ENCODE data around the gene ZNF486. TPM values are rescaled to one million over a fixed set of nuclear protein-coding genes. Genes with fewer than 3 reads are reported as not detected.
"Not testable (repeated sequence)": the region's sequence is repeated elsewhere in the genome, so short reads cannot be mapped to it uniquely, and the experiment has no call there.

The ZNF486 gene
- total and polyA plus RNA-seq, 2 donors (not counting 1 experiment from before 2014, with no cell fraction given) = 5.3 to 16.6 TPM

- Histone ChIP-seq H4K20me1 (ENCODE audit: control insufficient read depth, insufficient read depth, low read length, poor library complexity, severe bottlenecking) (peaks cover 7% of the 10 kb centered on the region), H2AFZ (ENCODE audit: insufficient read depth, low read depth, low read length, poor library complexity, severe bottlenecking) (no peak overlapping the region), H3K27ac (ENCODE audit: low read length in 2 of 2) (no peak overlapping the region), H3K4me1 (ENCODE audit: control insufficient read depth in 2 of 2, insufficient read depth in 2 of 2, low read length in 2 of 2) (peaks cover 4 to 12% of the 10 kb centered on the region in 2 donors), H3K9ac (ENCODE audit: low read length) (no peak overlapping the region), H3K79me2 (ENCODE audit: control insufficient read depth, insufficient read depth, low read length) (peaks cover 73% of the 10 kb centered on the region), H3K9me3 (ENCODE audit: control extremely low read depth in 1 of 3, control insufficient read depth in 2 of 3, insufficient read depth in 1 of 3, low read length in 2 of 3) (peaks cover 0 to 43% (median 8%) of the 10 kb centered on the region in 3 donors), H3K4me2 (replicated peaks; ENCODE audit: low read depth, low read length, poor library complexity, severe bottlenecking) (no peak overlapping the region), H3K36me3 (replicated peaks in 1 of 2; ENCODE audit: control extremely low read depth in 1 of 2, control insufficient read depth in 1 of 2, extremely low read depth in 1 of 2, insufficient read depth in 2 of 2, low read length in 1 of 2) (peaks cover 5 to 27% of the 10 kb centered on the region in 2 experiments), H3K4me3 (ENCODE audit: control extremely low read depth in 1 of 5, extremely low read depth in 1 of 5, insufficient read depth in 1 of 5, low read depth in 2 of 5, low read length in 4 of 5) (no peak overlapping the region), H3K27me3 (replicated peaks in 1 of 4; ENCODE audit: control extremely low read depth in 1 of 4, control insufficient read depth in 3 of 4, insufficient read depth in 4 of 4, low read length in 3 of 4) (no peaks in the 10 kb centered on the region)
- ChIA-PET CTCF (interaction anchor here (0.9 kb wide), 1 partner anchor 62 kb away, joined by 3 read pairs; no protein-coding TSS in a partner anchor), POLR2A (no interaction called here)
- no peak overlapping the region for H3K4me3 Mint-ChIP-seq
- WGBS (ENCODE audit: insufficient coverage) = 95% methylated on average over 3 of the region's 3 CpGs
- ATAC-seq (ENCODE audit: low read depth) = no peak
- no peak for DNase-seq
- intact Hi-C loops (cut with micrococcal nuclease) = no loop called here
- H3K27ac Mint-ChIP-seq = peak overlapping the region; percentile 70
- H3K9me3 Mint-ChIP-seq (ENCODE audit: insufficient read depth) = peaks cover 4% of the 10 kb centered on the region
- no peak for TF ChIP-seq EZH2 (IDR thresholded peaks at IDR 0.05; ENCODE audit: borderline replicate concordance, insufficient read depth, low read depth, low read length, poor library complexity, severe bottlenecking)
- TF ChIP-seq CTCF (IDR thresholded peaks at IDR 0.05) = no peak
- peaks cover 35% of the 10 kb centered on the region for H3K4me1 Mint-ChIP-seq
- H3K27me3 Mint-ChIP-seq = no peaks in the 10 kb centered on the region
These were observed 4.3 kb downstream of the ZNF486 start for GRCh38 chr19:20171285-20171684.

GRCh38 chr19:20175848-20176247, 8.8 kb downstream of the ZNF486 start:
- H4K20me1 ChIP-seq (ENCODE audit: control insufficient read depth, insufficient read depth, low read length, poor library complexity, severe bottlenecking); POLR2A ChIA-PET; H3K27me3 Mint-ChIP-seq; H3K4me3 ChIP-seq (ENCODE audit: control extremely low read depth in 1 of 5, extremely low read depth in 1 of 5, insufficient read depth in 1 of 5, low read depth in 2 of 5, low read length in 4 of 5); H3K27me3 ChIP-seq (replicated peaks in 1 of 4; ENCODE audit: control extremely low read depth in 1 of 4, control insufficient read depth in 3 of 4, insufficient read depth in 4 of 4, low read length in 3 of 4); H3K4me1 ChIP-seq (ENCODE audit: control insufficient read depth in 2 of 2, insufficient read depth in 2 of 2, low read length in 2 of 2); H3K27ac Mint-ChIP-seq; H3K27ac ChIP-seq (ENCODE audit: low read length in 2 of 2); DNase-seq; H2AFZ ChIP-seq (ENCODE audit: insufficient read depth, low read depth, low read length, poor library complexity, severe bottlenecking); H3K4me2 ChIP-seq (replicated peaks; ENCODE audit: low read depth, low read length, poor library complexity, severe bottlenecking); H3K9ac ChIP-seq (ENCODE audit: low read length); intact Hi-C loops (cut with micrococcal nuclease); H3K4me3 Mint-ChIP-seq; H3K9me3 Mint-ChIP-seq (ENCODE audit: insufficient read depth); CTCF ChIA-PET; ATAC-seq (ENCODE audit: low read depth): not testable (repeated sequence)
- Histone ChIP-seq H3K9me3 (ENCODE audit: control extremely low read depth in 1 of 3, control insufficient read depth in 2 of 3, insufficient read depth in 1 of 3, low read length in 2 of 3) (peaks cover 0 to 35% (median 7%) of the 10 kb centered on the region in 3 donors), H3K36me3 (replicated peaks in 1 of 2; ENCODE audit: control extremely low read depth in 1 of 2, control insufficient read depth in 1 of 2, extremely low read depth in 1 of 2, insufficient read depth in 2 of 2, low read length in 1 of 2) (peaks cover 4 to 24% of the 10 kb centered on the region in 2 experiments), H3K79me2 (ENCODE audit: control insufficient read depth, insufficient read depth, low read length) (peaks cover 40% of the 10 kb centered on the region)
- peaks cover 17% of the 10 kb centered on the region for H3K4me1 Mint-ChIP-seq
- WGBS (ENCODE audit: insufficient coverage) = 99% methylated on average over 13 of the region's 28 CpGs

- H3K36me3 ChIP-seq (replicated peaks in 1 of 2; ENCODE audit: control extremely low read depth in 1 of 2, control insufficient read depth in 1 of 2, extremely low read depth in 1 of 2, insufficient read depth in 2 of 2, low read length in 1 of 2); CTCF ChIA-PET; DNase-seq; H3K27ac Mint-ChIP-seq; H3K27me3 Mint-ChIP-seq; POLR2A ChIA-PET; H3K79me2 ChIP-seq (ENCODE audit: control insufficient read depth, insufficient read depth, low read length); H3K9ac ChIP-seq (ENCODE audit: low read length); H3K27me3 ChIP-seq (replicated peaks in 1 of 4; ENCODE audit: control extremely low read depth in 1 of 4, control insufficient read depth in 3 of 4, insufficient read depth in 4 of 4, low read length in 3 of 4); H3K4me3 Mint-ChIP-seq; ATAC-seq (ENCODE audit: low read depth); H3K4me2 ChIP-seq (replicated peaks; ENCODE audit: low read depth, low read length, poor library complexity, severe bottlenecking); H3K4me3 ChIP-seq (ENCODE audit: control extremely low read depth in 1 of 5, extremely low read depth in 1 of 5, insufficient read depth in 1 of 5, low read depth in 2 of 5, low read length in 4 of 5); H3K4me1 ChIP-seq (ENCODE audit: control insufficient read depth in 2 of 2, insufficient read depth in 2 of 2, low read length in 2 of 2); H2AFZ ChIP-seq (ENCODE audit: insufficient read depth, low read depth, low read length, poor library complexity, severe bottlenecking); H3K9me3 Mint-ChIP-seq (ENCODE audit: insufficient read depth); H4K20me1 ChIP-seq (ENCODE audit: control insufficient read depth, insufficient read depth, low read length, poor library complexity, severe bottlenecking); H3K27ac ChIP-seq (ENCODE audit: low read length in 2 of 2); intact Hi-C loops (cut with micrococcal nuclease): not testable (repeated sequence)
- peaks cover 0 to 29% (median 0%) of the 10 kb centered on the region in 3 donors for H3K9me3 ChIP-seq (ENCODE audit: control extremely low read depth in 1 of 3, control insufficient read depth in 2 of 3, insufficient read depth in 1 of 3, low read length in 2 of 3)
- peaks cover 12% of the 10 kb centered on the region for H3K4me1 Mint-ChIP-seq
These were observed 12.9 kb downstream of the ZNF486 start for GRCh38 chr19:20179956-20180355.

Measured in B cell (primary cell).